NCI-H1417 (cell line): ENCODE data around the gene FAM98B.
"Not testable (repeated sequence)": the region's sequence is repeated elsewhere in the genome, so short reads cannot be mapped to it uniquely, and the experiment has no call there.

ENCODE experiments used
- DNase-seq, 3 experiments: peaks; one replicate each; lab custom pipeline; 2025; lab: John Stamatoyannopoulos, UW

Gene FAM98B

GRCh38 chr15:38453971-38454695 lies at the start of gene FAM98B:
Gene FAM98B (plus strand): TSS chr15:38454127. CDS start chr15:38454162, 35 bp downstream.
- peak; percentile 82 to 88 (median 84) for DNase-seq

DNA sequence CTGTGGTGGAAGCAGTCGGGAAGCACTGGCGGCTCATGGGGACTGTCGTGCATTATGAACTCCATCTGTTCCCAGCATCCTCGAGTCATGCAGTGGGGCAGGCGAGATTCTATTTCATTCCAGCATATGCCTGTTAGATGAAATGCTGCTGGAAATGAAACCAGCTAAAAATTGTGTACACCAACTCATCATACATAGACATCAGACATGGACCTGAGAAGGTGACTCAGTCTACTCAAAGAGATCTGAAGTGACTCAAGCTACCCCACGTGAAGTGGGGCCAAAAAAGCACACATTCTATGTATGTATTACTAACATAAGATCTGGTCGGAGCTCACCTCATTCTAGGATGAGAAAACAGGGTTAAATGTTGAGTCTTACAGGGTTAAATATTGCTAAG lies 47.5 kb upstream of the FAM98B start:
- DNase-seq, result no peak

GRCh38 chr15:38408576-38408975 lies 45.4 kb upstream of the FAM98B start:
- DNase-seq, result no peak

DNA sequence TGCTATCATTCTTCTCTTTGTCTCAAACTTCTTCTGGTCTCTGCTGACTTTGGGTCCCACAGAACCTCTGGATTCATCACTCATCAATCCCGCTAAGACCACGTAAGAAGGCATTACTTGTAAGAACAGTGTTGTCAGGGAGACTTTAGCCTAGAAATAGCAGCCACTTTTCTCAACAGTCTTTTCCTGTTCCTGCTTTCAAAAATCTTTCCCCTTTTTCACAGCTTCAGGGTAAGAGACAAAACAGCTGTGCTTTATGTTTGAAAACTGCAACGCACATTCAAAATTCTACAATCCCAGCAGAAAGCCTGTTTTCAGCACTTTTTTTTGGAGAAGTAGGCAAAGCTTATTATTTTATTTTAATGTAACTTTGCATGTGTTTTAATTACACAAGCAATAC lies 42.0 kb upstream of the FAM98B start:
- no peak for DNase-seq

DNA sequence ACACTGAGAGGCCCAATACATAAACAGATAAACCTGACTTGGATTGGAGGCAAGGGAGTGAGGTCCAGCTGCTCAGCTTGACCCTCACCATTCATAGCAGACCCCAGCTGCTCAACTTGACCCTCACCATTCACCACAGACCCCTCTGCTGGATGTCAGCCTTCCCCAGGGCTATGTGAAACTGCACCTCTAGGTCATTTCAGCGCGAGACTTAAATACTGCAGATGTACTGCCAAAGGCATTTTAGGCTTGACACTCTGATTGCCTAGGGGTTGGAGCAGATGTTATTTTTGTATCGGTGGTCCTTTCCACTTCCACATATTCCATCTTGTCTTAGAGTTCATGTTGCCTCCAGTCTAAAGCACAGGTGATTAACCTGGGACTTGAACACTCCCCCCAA lies 41.5 kb upstream of the FAM98B start:
- no peak for DNase-seq

GRCh38 chr15:38414357-38414756 lies 39.6 kb upstream of the FAM98B start:
- DNase-seq, result peak in 1 of 3 experiments; percentile 27

DNA sequence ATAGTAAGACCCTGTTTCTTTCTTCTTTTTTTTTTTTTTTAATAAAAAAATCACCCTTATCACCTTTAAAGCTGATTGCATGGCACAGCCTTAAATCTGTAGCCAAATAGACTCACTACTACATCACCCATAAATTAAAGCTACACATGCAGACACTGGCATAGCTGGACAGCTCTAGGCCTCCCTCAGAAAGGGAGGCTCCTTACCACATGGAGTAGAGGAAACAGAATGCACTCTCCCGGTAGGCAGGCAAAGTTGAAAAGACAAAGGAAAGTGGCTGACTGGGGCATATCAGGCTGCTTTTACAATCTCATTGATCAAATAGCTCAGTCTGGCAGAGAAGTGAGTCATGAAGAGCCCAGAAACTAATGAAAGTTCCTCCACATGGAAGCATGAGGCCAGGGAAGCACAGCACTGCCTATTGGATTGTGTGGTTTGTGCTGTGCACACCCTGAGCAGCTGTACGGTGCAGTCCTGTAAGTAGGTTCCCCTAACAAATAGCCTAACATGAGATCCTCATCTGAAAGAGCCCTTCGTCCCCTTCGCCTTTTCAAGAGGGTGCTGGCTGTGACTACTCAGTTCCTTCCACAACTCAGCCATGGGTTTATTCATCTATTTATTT lies 32.7 kb upstream of the FAM98B start:
- no peak for DNase-seq

- DNase-seq, result no peak
Observed at GRCh38 chr15:38424101-38424552, 29.8 kb upstream of the FAM98B start.

- DNase-seq, result no peak
Observed at GRCh38 chr15:38425269-38425668, 28.7 kb upstream of the FAM98B start.

DNA sequence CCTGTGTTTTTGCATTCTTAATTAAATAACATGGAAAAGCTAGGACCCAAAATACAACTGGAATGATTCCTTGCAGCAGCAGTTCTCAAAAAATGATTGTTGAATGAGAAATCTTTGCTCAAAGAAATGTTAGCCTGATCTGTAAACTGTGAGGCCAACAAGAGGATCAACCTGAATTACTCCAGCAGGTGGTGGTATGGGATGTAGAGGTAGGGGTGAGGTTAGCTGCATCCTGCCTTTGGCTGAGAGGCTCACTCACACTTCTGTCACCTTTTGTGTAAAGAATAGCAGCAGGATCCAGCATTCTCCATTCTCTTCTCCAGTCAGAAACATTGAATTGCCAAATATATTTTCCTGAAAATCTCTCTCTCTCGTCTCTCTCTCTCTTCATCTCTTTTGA lies 26.5 kb upstream of the FAM98B start:
- DNase-seq, result no peak

- DNase-seq, result no peak
Observed at GRCh38 chr15:38430106-38430760, 23.7 kb upstream of the FAM98B start.

GRCh38 chr15:38436993-38437392 lies 16.9 kb upstream of the FAM98B start:
- no peak for DNase-seq

- not testable (repeated sequence) for DNase-seq
Observed at GRCh38 chr15:38437603-38438002, 16.3 kb upstream of the FAM98B start.

GRCh38 chr15:38438031-38438986 lies 15.6 kb upstream of the FAM98B start:
- DNase-seq, result no peak

- peak; percentile 21 to 86 (median 56) for DNase-seq
Observed at GRCh38 chr15:38440353-38441129, 13.4 kb upstream of the FAM98B start.

- DNase-seq, result no peak
Observed at GRCh38 chr15:38441130-38441519, 12.8 kb upstream of the FAM98B start.

DNA sequence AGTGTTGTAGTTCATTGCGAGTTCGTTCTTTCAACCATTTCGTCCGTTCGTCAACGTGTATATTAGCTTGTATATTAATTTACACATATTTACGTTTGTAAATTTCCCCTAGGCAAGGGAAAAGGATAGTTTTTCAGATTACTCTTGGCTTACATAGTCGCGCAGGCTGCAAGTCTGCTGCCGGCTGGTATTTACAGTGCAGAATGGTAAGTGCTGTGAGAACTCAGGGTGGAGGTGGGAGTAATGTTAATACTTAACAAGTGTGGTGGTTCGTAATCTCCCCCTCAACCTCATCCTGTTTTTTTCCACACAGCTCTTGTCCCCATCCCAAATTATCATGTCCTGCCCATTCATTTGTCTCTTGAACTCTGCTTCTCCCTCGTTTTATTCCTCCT lies 766 bp downstream of the FAM98B start:
- DNase-seq, result no peak

GRCh38 chr15:38455092-38455491 lies 1.2 kb downstream of the FAM98B start:
- peak in 1 of 3 experiments; percentile 21 for DNase-seq

- DNase-seq, result no peak
Observed at GRCh38 chr15:38458646-38459045, 4.7 kb downstream of the FAM98B start.

- no peak for DNase-seq
Observed at GRCh38 chr15:38459480-38459879, 5.6 kb downstream of the FAM98B start.

DNA sequence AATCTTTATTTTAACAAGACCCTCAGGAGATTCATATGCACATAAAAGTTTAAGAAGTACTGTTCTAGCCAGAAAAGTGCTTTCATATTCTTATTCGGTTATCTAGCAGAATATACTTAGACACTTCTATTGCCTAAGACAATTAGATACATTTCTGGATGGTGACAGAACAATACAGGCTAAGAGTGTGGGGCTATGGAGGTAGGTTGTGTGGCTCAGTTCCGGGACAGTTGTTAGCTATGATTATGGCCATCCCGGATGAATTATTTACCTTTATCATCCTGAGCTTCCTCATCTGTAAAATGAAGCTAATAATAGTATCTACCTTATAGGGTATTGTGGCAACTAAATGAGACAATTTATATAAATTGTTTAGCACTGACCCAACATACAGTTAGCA lies 6.6 kb downstream of the FAM98B start:
- DNase-seq, result no peak
